LNCaP clone FGC (cell line): ENCODE results near the gene ZFHX3.

Experiments
- DNase-seq: peaks from one replicate; pipeline ENCODE4 v3.0.0-alpha.2; 2011; ENCODE audit warnings: low read depth
- H3K4me3 ChIP-seq: 2 replicates; pipeline ENCODE4 v1.5.1; 2011; ENCODE audit warnings: mild to moderate bottlenecking, low read depth, low read length, control low read depth
- CTCF ChIP-seq: IDR thresholded peaks from 2 replicates; pipeline ENCODE4 v1.5.1; 2012; ENCODE audit warnings: mild to moderate bottlenecking; ENCODE audit not compliant: control insufficient read depth, insufficient read depth; ENCODE audit errors: extremely low read depth

The ZFHX3 gene

DNA sequence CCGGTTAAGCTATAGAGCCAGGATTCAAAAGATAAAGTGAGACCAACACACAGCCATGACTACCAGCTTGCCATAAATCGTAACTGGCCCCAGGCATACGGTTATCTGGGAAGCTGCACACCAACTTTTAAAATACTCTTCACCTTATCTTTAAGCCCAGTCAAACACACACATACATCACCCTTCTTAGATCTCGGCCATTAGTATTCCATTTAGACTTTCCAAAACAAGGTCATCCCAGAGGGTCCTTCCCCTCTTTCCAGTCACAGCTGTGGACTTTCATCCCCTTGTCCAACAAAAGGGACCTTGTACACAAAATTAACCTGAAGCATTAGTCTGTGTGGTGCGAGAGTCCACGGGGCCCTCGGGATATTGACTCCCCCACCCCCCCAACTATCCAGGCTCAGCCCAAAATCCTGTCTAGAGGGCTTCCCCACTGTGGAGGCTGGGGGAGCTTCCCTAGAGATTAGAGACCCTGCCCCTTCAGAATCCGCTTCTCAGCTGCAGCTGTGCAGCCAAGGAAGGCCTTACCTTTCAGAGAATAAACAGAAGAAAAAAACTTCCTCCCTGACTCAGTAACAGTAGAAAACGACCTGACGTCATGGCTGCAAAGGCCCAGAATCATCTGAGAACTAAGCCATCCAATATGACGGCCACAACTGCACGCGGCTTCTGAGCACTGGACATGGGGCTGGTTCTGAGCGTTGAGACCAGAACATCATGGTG is 9.9 kb downstream of the ZFHX3 start:
- H3K4me3 ChIP-seq, result no peak overlapping the region
- no peak for TF ChIP-seq CTCF
- DNase-seq, result no peak

DNA sequence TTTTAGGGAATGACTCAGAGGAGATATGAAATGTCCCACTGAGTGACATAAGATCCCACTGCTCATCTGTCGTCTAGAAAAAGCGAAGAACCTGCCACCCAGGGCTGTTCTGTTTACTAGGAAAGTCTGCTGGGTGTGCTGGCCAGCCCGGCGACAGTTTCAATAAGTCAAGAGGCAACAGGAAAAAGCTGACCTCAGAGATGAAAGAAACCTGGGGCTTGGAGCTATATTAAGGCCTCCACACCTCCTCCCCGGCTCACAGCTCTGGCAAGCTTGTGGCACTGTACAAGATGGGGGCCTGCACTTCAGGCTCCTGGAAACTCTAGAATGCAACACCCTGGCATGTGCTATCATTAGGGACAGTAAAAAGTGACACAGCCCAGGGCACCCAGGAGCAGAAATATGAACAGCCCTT is 10.6 kb downstream of the ZFHX3 start:
- TF ChIP-seq CTCF, result no peak
- no peak overlapping the region for H3K4me3 ChIP-seq
- no peak for DNase-seq

GRCh38 chr16:73036074-73036826 is 11.7 kb downstream of the ZFHX3 start:
- DNase-seq, result no peak
- TF ChIP-seq CTCF, result no peak
- H3K4me3 ChIP-seq, result no peak overlapping the region

DNA sequence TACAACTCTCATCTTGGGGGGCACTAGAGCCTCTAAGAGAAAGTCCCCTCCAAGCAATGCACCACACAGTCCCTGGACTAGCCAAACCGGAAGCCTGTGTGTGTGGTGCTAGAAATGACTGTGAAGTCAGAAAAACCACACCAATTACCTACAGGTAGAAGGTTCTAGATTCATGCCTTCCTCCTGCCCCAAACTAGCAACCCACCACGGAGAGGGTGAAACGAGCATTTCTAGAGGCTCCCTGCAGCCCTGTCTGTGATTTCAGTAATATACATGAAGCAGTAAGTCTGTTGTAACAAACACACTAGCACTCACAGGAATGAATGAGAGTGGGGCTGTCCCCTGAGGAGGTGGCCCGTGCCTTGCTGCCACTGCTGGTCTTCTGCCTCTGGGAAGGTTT is 13.6 kb downstream of the ZFHX3 start:
- H3K4me3 ChIP-seq, result no peak overlapping the region
- no peak for DNase-seq
- TF ChIP-seq CTCF, result no peak

GRCh38 chr16:73033271-73033998 is 14.5 kb downstream of the ZFHX3 start:
- no peak for TF ChIP-seq CTCF
- no peak for DNase-seq
- H3K4me3 ChIP-seq, result no peak overlapping the region

DNA sequence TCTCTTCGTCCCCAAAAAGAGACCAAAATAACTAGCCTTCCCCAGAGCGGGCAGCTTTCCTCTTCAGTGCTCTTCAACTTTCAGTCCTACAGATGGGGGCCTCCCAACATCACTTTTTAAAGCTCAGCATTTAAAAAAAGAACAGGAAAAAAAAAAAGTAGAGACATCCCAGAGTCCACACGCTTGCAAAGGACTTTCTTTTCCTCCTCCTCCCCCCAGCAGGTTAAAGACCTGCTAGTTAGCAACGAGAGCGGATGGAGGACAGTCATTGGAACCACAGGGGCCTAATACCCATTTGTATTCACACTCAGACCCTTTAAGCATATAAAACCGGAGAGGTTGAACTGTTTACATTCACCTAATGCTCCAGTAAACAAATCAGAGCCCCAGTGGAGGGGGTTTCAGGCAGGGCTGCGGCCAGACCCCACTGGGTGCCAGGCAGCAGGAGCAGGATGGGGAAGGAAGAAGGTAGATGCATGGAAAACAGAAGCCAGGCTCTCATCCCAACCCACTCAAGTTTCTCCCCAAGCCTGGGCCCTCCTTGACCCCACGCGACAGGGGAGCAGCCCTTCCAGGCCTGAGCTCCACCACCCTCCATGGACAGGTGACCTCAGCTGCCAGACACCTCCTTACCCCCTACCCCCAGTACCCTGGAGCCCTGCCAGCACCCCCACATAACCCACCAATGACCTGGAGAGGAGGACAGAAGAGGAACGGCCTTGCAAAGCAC is 15.2 kb downstream of the ZFHX3 start:
- TF ChIP-seq CTCF, result no peak
- no peak for DNase-seq
- no peak overlapping the region for H3K4me3 ChIP-seq
